GM18519 (cell line): ENCODE measurements around the gene SLC2A8.

Source experiments
- ATAC-seq: cut with Tn5 transposase; IDR thresholded peaks from one replicate; pipeline ENCODE4 v1.9.1; 2021; ENCODE audit warnings: mild to moderate bottlenecking, moderate library complexity; ENCODE audit not compliant: unreplicated experiment, low FRiP score

Gene SLC2A8

DNA sequence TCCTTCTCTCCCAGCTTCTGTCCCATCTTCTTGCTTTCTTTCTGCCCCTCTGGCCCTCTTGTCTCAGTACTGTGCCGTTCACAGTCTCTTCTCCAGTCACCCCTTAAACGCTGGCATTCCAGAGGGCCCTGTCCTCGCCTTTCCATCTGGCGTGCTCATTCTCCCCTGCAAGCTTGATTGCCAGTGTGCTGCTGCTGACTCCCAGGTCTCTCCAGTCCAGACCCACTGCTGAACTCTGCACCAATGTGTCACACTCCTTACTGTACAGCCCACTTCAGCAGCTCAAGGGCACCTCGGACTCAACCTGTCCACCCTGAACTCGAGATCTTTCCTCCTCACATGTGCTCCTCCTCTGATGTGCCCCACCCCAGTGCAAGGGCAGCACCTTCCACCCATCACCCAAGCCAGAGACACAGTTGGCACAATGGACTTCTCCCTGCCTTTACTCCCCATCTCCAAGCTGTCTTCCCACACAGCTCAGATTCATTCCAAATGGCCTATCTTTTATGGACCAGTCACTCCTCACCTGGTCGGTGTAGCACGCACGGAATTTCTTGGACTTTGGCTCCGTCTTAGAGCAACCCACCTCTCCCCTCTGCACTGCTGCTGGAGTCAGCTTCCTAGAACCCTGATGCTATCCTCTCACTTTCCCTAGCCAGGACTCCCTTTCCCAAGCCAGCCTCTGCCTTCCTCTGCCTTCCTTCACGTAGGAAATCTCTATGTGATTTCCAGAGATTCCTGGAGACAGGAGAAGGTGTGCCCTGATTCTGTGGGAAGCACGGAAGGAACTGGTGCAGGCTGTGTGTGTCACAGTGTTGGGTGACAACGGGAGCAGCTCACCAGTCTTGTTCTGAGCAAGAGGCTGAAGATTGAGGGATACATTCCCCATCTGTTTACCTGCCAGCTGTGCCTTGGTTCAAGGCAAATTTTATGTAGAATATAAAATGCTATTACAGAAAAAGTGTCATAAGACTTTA lies 26.0 kb upstream of the SLC2A8 start:
- no peak for ATAC-seq

DNA sequence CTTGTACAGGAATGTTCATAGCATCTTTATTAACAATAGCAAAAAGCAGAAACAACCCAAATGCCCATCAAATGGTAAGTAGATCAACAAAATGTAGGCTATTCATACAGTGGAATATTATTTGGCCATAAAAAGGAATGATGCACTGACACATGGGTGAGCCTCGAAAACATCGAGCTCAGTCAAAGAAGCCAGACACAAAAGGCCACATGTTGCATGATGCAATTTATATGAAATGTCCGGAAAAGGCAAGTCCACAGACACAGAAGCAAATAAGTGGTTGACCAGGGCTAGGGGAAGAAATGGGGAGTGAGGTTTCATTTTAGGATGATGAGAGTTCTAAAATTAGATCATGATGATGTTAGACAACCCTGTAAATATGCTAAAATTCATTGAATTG lies 16.5 kb upstream of the SLC2A8 start:
- ATAC-seq, result no peak

DNA sequence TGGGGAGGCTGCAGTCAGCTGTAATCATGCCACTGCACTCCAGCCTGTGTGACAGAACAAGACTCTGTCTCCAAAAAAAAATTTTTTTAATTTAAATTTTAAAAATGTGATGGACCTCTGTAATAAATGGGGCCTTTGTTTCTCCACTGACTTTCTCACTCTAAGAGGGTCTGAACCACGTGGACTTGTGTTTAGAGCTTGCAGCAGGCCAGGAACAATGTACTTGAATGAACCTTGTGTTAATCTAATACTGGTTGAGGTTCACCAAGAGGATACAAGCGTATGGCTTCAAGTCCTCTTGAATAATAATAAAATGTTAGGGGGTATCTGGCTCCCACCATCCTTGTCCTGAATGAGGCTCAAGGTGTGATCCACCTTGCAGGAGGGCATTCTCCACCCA lies 14.4 kb upstream of the SLC2A8 start:
- no peak for ATAC-seq

DNA sequence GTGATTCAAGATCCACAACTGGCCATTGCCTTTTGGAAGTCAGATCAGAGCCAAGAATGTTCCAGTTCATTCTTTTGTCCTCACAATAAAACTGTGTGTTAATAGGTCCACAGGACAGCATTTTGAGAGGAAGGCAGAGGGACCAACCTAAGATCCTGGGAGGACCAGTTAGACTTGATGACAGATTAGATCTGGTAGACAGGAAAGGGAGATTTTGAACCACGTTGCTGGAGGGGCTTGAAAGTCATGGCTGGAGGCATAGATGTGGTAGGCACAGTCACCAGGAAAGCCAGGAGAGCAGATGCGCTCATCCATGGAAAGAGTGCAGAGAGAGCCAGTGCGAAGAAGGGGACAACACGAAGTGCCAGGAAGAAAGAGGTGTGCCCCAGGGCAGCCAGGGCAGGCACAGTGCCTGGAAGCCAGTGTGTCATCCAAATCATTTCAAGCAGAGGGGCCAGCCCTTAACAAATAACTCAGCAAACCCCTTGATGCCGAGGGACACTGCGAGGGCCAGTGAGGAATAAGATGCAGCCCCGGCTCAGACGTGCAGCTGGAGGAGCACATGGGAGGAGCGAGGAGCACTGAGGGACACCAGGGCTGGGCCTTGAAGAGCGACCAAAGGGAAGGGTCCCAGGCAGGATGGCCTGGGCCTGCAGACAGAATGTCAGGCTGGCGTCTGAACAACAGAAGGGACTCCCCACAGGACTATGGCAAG lies 12.8 kb upstream of the SLC2A8 start:
- ATAC-seq, result no peak

DNA sequence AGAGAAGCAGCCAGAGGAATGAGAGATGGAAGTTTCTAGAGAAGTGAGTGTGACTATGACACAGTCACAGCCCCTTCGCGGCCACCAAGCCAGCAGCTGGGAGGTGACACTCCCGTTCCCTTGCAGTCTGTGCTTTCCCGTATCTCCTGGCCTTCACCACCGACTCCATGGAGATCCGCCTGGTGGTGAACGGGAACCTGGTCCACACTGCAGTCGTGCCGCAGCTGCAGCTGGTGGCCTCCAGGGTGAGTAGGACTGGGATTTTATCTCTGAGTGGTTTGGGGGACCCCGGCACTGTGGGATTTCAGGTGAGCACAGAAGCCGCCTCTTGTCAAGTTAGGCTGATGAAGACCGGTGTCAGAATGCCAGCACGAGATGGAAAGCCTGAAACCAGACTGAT lies 12.1 kb upstream of the SLC2A8 start:
- no peak for ATAC-seq

DNA sequence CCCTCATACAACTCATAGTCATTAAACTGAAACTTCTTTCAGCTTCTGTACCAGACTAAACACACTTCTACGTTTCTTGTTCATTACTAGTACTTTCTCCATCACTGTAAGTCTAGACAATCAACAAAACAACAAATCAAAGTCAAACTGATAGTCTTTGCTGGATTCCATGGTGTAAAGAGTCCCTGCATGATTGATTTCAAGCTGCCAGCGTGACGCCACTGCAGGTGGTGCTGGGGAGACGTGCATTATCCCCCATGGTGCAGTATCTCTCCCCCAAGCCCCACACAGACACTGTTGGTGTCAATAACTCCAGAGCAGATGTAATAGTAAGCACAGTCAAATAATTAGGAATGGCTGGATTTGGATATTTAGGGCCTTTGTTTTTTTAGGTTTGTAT lies 10.7 kb upstream of the SLC2A8 start:
- ATAC-seq, result no peak

DNA sequence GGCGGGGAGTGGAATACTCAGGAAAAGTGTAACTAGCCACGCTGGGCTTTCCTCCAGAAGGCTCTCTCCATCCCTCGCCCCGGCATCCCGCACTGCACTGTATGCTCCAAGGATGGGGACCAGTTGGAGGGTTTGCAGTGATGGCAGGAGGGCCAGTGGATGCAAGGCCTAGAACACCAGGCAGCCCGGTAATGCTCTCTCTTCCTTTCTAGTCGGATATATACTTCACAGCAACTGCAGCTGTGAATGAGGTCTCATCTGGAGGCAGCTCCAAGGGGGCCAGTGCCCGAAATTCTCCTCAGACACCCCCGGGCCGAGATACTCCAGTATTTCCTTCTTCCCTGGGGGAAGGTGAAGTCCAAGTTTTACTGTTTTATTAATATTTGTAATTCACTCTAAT lies 10.0 kb upstream of the SLC2A8 start:
- ATAC-seq, result no peak

DNA sequence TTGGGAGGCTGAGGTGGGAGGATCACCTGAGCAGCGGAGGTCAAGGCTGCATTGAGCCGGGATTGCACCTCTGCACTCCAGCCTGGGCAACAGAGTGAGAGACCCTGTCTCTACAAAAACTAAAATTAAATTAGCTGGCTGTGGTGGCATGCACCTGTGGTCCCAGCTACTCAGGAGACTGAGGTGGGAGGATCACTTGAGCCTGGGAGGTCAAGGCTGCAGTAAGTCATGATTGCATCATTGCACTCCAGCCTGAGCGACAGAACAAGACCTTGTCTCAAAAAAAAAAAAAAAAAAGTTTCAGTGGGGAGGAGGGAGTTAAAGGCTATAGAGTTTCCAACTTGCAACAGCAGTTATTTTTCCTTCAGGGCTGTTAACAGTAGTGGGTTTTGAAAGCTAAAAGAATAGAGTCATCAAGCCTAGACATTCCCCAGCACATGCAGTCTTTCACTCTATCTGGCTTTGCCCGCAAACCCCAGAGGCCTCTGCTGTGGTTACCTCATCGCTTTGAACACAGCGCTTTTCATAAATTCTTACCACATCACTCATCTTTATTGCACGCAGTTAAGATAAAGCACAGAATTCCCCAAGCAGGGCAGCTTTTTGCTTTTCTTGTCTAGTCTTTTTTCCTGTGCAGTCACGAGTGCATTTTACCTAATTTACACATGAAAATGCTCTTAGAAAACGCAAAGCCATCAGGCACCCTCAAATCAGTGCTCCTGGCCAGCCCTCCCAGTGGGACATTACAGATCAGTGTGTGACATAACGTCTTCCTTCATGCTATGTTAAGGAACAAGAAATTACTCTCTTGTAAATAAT lies 8.7 kb upstream of the SLC2A8 start:
- ATAC-seq, result peak; percentile 59

DNA sequence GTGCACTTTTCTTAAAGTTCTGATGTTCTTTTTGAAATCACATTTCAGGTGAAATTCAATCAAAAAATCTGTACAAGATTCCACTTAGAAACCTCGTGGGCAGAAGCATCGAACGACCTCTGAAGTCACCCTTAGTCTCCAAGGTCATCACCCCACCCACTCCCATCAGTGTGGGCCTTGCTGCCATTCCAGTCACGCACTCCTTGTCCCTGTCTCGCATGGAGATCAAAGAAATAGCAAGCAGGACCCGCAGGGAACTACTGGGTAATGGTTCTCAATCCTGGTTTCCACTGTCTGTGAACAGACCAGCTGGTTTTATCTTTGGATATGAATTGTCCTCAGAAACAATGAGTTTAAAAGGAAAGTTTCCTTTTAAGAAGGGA lies 8.1 kb upstream of the SLC2A8 start:
- ATAC-seq, result no peak

DNA sequence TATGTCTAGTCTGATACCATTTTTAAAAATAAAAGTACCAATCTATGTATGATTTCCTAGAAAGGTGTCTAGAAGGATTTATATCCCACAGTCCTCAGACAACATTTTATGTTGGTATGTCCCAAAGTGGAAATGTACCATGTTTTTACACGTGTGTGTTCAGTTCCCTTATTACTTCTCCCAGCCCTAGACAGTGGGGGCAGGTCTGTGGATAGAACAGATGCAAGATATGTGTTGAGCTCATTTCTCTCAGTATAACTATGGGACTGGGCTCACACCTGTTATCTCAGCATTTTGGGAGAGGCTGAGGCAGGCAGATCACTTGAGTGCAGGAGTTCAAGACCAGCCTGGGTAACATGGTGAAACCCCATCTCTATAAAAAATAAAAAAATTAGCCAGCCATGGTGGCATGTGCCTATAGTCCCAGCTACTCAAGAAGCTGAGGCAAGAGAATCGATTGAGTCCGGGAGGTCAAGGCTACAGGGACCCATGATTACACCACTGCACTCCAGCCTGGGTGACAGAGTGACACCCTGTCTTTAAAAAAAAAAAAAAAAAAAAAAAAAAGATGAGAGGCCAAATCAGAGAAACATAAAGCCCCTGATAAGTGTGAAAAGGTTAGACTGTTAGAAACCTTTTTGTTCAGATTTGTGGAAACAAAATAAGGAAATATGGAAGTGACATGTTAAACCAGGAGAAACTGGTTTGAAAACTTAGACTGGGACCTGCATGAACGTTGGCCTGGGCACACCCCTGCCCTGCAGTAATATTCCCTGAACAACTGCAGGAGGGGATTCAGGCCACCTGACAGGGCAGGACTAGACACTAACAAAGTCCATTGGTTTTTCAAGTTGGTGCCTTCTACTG lies 7.4 kb upstream of the SLC2A8 start:
- ATAC-seq, result no peak

DNA sequence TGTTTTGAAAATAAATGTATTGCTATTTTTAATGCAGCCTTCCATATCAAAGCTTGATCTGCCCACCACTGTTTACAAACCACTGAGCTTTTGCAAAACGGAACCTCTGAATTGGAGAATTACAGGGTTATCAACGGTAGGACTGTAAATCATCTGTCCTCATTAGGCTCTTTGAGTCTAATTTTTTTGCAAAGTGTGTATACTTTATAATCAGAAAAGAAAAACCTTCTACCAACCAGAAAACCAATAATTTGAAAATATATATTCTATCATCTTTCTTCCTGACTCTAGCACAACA lies 6.8 kb upstream of the SLC2A8 start:
- ATAC-seq, result no peak

DNA sequence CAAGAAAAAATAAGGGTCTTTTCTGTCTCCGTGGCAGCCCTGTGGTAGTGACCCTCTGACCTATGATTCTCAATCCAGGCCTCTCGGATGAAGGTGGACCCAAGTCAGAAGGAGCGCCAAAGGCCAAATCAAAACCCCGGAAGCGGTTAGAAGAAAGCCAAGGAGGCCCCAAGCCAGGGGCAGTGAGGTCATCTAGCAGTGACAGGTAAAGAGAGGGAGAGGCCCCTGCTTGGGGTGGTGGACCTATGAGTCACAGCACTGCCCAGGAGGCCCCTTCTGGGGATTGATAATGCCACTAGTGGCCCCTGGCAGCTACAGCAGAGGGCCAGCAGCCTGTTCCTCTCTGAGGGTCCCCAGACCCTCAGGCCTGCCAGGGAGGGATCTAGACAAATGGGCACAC lies 6.4 kb upstream of the SLC2A8 start:
- no peak for ATAC-seq

DNA sequence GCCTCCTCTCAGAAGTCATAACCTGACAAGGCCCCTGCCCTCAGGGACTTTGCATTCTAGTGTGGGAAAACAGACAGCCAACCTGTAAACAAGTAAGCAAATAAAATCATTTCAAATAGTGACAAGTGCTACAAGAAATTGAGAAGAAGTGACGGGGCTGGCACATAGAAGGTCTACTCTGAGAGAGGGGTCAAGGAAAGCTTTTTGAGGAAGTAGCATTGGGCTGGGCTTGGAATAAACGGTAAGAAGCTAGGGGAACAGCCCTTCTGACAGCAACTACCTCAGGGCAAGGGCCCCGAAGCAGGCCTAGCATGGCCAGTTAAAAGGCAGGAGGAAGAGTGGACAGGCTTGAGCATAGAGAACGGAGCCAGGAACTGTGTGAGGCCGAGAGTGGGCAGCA lies 4.8 kb upstream of the SLC2A8 start:
- no peak for ATAC-seq

DNA sequence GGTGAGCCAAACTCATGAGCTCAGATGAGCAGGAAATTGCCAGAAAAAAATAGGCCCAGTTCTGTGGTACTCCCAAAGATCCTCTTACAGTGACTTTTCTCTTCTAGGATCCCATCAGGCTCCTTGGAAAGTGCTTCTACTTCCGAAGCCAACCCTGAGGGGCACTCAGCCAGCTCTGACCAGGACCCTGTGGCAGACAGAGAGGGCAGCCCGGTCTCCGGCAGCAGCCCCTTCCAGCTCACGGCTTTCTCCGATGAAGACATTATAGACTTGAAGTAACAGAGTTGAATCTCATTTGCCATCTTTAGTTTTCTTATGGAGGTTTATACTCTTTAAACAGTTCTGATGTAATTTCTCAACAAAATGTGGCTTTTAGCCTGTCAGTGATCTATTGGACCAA lies 4.0 kb upstream of the SLC2A8 start:
- no peak for ATAC-seq

DNA sequence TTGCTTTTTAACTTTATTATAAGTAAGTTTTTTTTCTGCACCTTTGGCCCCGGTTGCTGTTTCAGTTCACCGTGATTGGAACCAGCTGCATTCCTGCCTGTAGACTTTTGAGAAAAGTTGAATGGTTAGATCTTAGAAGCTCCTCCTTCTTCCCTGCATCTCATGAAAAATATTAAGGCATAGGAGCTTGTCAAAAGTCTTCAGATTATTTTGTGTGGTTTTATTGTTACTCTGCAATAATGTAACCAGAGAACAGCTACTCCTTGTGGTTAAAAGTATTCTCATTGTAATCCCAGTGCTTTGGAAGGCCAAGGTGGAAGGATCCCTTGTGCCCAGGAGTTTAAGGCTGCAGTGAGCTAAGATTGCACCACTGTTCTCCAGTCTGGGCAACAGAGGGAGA lies 3.3 kb upstream of the SLC2A8 start:
- ATAC-seq, result no peak

DNA sequence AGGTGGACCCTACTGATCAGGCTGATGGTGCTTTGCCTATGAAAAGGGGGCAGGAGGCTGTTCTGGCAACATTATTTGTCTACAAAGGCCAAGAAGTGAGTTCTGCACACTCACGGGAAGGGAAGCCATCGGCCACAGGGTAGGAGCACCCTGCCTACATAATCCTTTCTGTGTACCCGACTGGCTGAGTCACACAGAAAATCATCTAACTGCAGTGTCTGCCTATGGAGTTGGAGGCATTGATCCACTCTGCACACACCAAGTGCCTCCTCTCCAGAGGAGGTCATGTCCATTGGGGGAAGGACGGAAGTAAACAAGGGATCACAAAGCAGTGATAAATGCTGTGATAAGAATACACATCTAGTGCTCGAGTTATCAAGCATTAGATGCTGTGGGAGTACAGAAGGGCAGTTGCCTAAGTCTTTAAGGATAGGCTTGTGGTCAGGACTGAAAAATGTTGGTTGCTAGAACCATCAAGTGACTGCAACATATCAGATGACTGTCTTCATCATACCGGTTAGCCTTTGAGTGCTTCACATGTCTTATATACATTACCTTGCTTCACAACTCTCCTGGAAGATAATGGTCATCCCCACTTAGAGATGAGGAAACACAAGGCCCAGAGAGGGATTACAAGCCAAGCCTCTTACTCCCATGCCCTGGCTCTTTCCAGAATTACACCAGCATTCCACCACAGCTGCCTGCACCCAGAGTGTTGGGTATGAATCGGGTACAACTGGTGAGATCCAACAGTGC lies 1.3 kb upstream of the SLC2A8 start:
- ATAC-seq, result no peak

DNA sequence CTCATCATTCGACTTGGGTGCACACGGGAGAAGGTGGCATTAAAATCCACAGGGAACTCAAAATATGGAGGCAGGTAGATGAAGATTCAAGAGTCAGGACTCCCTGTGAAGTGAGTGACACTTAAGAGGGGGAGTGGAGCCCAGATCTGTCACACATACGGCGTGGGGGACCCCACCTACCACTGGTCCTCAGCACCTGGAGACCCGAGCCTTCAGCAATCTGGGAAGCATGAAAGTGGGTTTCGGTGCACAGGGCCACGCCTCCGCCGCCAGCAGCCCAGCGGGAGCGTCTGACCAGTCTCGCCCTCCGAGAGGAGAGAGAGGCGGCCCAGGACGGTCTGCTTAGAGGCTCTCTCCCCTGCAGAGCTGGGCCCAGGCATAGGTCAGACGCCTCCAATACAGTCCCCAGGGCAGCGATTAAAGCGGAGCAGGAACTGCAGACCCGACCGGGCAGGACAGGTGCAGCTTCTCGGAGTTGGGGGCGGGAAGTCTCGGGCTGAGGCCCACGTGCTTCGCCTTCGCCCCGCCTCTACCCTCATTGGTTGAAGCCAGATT lies 639 bp upstream of the SLC2A8 start:
- no peak for ATAC-seq

DNA sequence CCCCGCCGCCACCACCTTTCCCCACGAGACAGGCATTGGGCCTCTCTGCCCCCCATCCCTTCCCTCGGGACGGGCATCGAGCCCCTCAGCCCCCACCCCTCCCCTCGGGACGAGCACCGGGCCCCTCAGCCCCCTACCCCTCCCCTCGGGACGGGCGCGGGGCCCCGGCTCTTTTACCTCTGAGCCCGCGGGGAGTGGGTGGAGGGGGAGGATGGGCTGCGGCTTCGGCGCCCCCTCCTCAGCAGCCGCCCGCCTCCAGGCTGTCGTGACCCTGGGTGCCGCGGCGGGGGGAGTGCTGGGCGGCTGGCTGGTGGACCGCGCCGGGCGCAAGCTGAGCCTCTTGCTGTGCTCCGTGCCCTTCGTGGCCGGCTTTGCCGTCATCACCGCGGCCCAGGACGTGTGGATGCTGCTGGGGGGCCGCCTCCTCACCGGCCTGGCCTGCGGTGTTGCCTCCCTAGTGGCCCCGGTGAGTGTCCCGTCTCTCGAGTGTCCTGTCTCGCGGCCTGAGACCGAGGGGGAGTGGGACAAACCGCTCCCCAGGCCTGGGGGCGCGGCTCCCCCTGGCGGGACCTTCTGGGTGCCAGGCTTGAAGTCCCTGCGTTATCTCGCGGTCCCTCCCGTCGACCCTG lies 791 bp downstream of the SLC2A8 start:
- no peak for ATAC-seq

DNA sequence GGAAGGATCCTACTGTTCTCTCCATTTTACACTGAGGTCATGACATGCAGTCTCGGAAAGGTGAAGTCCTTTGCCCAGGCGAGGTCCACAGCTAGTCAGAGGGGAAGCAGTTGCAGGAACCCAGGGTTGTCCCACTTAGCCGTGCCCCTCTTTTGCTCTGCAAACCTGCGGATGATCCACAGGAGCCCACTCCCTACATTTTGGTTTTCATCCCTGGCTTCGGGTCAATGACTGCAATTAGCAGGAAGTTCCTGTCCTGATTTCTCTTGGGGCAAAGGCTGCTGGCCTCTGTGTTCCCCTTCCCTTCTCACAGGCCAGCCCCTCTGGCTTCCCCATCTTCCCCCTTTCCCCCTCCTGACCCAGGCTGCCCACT lies 1.3 kb downstream of the SLC2A8 start:
- ATAC-seq, result no peak
